GM18498 (cell line): ENCODE measurements around the gene GLRA1.
"Not testable (repeated sequence)": the region's sequence is repeated elsewhere in the genome, so short reads cannot be mapped to it uniquely, and the experiment has no call there.

Source experiments
- ATAC-seq: cut with Tn5 transposase; IDR thresholded peaks from one replicate; pipeline ENCODE4 v1.9.1; 2021; ENCODE audit warnings: mild to moderate bottlenecking, moderate library complexity; ENCODE audit not compliant: unreplicated experiment

GLRA1 gene

GRCh38 chr5:151917904-151918303 lies 6.7 kb downstream of the GLRA1 start:
- ATAC-seq = no peak

DNA sequence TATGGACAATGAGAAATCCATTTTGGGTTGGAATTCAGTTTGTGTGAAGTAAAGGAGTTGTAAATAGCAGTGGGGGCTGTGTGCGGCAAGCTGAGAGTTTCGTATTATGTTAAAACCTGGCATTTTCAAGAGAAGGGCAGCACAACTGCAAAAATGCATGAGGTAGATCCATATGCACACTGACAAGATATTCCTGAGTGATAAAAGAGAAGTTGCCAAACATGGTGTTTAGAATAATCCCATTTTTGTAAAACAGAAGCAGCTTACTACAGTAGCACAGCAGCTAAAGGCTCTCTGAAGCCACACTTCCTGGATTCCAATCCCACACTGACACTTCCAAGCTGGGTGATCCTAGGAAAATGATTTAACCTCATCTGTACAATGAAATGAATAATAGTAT lies 11.2 kb downstream of the GLRA1 start:
- no peak for ATAC-seq

DNA sequence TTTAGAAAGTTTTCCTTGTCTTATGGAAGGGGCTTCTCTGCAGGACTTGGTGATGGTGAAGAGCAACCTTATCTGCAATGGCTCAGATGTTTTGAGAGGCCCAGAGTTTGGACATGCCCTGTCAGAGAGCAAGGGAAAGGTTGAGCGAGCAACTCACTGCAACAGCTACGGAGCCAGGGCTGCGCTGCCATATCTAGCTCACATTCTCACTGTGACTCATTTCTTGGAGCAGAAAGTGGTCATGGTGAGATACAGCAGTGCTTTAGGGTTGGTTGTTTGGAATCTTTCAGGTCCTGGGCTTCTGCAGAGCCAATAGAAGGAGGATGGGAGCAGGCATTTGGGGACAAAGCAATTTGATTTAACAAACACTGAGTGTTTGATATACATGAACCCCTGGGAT lies 12.3 kb downstream of the GLRA1 start:
- ATAC-seq = no peak

GRCh38 chr5:151911011-151911410 lies 13.6 kb downstream of the GLRA1 start:
- no peak for ATAC-seq

DNA sequence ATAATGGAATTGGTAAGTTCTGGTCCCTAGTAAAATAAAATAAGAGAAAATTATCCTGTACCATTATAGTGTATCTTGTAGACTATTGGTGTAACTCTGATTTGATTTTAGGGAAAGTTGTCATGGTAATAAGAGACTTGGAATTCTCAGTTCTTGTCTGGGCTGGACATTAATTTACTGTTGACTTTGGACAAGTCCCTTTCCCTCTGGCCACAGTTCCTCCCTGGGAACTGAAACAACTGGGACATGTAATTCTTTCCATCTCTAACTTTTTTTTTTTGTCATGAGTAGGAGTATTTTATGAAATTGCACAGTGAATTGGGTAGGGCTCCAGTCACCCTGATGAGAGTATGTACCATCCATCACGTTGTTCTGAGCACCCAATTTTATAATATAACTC lies 15.0 kb downstream of the GLRA1 start:
- no peak for ATAC-seq

- ATAC-seq = no peak
Observed at GRCh38 chr5:151906246-151906645, 18.4 kb downstream of the GLRA1 start.

DNA sequence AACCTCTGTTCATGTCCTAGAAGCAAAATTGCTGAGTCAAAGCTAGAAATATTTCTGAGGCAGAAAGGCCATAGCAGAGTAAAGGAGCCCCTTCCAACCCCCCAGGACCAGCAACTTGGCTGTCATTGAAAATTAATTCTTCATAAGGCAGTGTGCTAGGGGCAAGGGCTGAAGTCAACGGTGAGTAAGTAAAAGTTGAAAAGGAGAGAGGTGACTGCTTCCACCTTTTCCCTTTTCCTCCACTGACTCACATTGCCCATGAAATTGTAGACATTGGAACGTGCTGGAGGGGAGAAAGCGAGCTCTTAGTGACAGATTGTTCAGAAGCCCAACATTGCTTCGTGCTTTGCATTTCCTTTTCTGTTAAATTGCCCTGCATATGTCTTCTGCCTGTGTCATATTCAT lies 19.1 kb downstream of the GLRA1 start:
- ATAC-seq = no peak

GRCh38 chr5:151904909-151905308 lies 19.7 kb downstream of the GLRA1 start:
- ATAC-seq = no peak

- ATAC-seq = no peak
Observed at GRCh38 chr5:151904127-151904526, 20.5 kb downstream of the GLRA1 start.

DNA sequence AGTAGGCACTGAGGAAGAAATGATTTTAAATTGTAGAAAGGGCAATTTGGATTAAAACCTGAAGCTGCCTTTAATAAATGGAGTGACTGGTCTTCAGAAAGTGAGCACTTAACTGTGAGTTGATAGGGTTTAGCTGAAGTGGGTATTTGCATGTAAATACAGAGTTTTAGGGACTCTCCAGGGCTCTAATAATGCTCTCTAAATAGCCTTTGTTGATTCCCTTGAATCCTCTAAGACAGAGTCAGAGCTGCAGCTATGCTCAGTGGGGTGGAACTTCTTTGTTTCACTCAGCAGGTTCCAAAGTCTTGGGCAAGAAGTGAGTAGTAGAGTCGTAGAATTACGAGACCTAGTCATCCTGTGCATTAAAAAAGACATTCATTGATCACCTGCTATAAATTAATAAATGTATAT lies 21.4 kb downstream of the GLRA1 start:
- peak; percentile 93 for ATAC-seq

DNA sequence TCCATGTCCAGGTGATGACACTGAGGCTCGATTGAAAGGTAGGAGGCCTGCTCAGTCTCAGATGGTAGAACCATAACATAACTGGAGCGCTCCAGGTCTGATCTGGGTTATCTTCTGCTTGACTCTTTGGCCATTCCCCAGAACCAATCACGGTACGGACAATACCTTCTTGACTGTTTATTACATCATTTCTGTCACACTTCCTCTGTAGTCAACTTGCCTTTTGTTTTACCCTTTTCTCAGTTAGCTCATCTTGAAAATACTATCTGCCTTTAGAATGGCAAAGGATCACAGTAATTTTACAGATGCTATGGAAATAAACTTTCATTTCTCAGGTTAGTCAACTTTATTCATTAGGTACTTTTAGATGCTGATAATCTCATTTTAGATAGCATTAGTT lies 22.4 kb downstream of the GLRA1 start:
- ATAC-seq = peak; percentile 31

DNA sequence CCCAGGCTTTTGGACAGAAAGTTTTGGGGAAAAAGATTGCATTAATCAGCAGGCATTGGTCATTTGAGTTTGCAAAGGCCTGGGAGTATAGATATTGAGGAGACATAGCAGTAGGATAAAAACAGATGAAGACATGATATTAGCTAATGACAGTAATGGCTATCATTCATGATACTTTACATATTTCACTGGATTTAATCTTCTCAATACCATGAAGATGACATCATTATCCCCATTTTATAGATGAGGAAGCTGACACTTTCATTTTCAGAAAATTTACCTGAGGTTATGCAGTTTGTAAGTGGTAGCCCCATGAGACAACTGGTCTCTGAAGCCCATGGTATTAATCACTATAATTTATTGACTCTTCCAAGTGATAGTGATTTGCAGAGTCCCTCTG lies 23.0 kb downstream of the GLRA1 start:
- no peak for ATAC-seq

DNA sequence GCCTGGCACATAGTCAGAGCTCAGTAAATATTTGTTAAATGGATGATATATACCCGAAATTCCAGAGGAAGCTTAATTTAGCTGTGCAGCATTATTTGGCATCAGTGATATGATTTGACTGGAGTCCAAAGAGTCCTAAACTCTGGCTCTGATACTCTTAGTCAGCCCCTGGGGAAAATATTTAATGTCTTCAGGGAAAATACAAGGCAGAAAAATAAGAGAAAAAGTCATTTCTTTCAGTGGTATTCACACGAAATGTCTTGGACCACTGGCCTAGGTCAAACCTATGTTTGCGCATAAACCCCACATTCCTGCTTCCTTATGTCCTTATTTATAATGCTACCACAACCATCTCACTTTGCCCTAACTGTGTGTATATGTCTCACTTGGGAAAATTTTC lies 23.8 kb downstream of the GLRA1 start:
- ATAC-seq = no peak

GRCh38 chr5:151899399-151899798 lies 25.3 kb downstream of the GLRA1 start:
- ATAC-seq = no peak

GRCh38 chr5:151897896-151898295 lies 26.8 kb downstream of the GLRA1 start:
- peak; percentile 39 for ATAC-seq

DNA sequence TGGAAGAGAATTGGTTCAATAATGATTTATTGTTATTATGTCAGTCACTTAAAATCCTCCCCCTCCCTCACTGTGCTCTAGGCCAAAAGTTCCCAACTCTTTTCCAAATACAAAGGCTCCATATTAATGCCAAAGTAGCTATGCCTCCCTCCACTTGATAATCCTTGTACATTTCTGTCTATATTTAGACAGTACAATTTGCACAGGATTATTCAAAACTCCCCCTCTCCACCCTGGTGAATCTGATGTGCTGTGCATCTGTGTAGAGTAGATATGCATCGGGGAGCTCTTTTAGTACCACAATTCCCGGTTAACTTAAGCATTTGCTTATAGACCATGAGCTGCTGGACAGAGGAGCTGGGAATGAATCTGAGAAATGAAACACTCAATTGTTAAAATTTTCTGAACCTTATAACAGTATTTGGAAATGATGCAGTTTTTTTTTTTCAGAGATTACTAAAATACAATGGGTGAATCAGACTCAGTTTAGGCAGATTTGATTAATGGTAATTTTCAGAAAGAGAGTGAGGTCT lies 27.6 kb downstream of the GLRA1 start:
- no peak for ATAC-seq

GRCh38 chr5:151896031-151896691 lies 28.5 kb downstream of the GLRA1 start:
- no peak for ATAC-seq

- no peak for ATAC-seq
Observed at GRCh38 chr5:151895660-151896030, 29.0 kb downstream of the GLRA1 start.

DNA sequence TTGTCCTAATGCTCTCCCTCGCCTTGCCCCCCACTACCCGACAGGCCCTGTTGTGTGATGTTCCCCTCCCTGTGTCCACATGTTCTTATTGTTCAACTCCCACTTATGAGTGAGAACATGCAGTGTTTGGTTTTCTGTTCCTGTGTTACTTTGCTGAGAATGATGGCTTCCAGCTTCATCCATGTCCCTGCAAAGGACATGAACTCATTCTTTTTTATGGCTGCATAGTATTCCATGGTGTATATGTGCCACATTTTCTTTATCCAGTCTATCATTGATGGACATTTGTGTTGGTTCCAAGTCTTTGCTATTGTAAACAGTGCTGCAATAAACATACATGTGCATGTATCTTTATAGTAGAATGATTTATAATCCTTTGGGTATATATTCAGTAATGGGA lies 31.2 kb downstream of the GLRA1 start:
- ATAC-seq = not testable (repeated sequence)

DNA sequence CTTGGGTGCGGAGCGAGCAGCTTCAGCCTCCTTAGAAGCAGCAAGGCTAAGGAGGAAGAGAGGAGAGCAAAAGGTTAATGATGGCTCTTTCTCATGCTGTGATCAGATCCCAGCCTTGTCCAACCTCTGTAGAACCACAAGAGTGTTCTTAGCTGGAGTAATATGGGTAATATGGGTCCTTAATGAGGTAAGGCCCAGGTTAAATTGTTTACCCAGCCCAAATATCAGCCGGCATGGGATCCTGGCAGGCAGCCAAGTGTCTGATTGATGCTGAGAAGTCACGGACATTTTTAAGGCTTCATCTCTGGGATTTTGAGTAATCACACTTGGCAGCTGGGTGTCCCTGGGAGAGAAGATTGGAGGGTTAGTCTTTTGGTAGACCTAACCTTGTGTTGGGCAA lies 32.3 kb downstream of the GLRA1 start:
- no peak for ATAC-seq

GRCh38 chr5:151890299-151890698 lies 34.4 kb downstream of the GLRA1 start:
- ATAC-seq = no peak

DNA sequence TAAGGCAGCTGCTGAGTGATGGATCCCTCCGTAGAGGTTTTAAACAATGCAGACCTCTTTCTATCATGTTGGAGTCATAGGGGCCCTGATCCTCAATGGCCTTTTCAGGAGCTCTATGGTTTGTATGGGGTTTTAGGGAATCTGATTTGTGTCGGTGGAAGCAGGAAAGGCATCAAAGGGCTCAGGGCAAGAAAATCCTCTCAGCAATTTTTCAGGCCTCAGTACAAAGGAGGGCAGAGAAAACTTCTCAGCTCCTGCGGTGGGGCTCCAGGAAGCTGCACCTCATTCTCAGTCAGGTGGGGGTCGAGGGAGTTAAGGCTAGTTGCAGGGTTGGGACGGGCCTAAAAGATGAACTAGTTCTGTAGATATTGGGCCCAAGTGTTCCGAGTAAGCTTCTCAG lies 35.0 kb downstream of the GLRA1 start:
- no peak for ATAC-seq
